CD8-positive, alpha-beta memory T cell (primary cell): ENCODE measurements around the gene AMBRA1. TPM values are rescaled to one million over a fixed set of nuclear protein-coding genes. Genes with fewer than 3 reads are reported as not detected.

Experiments
- CTCF ChIA-PET: fragments of 350-600 bp; sonication (Branson Sonifier 250); formaldehyde crosslinking; loops from one replicate; lab custom pipeline; 2021; ENCODE audit warnings: antibody characterized with exemption; lab: Charles Lee
- POLR2A ChIA-PET: fragments of 350-600 bp; sonication (Branson Sonifier 250); formaldehyde crosslinking; loops from one replicate; lab custom pipeline; 2021; ENCODE audit warnings: antibody characterized with exemption; lab: Charles Lee
- DNase-seq, 5 donors: peaks; one replicate each; pipeline versions ENCODE4 v3.0.0 to v3.0.0-alpha.2; 2020 to 2022; ENCODE audit warnings: mixed read lengths in 1 of 5
- H3K27ac ChIP-seq: one replicate; pipeline ENCODE4 v1.7.0; 2013; ENCODE audit warnings: low read depth, mild to moderate bottlenecking, low read length, moderate library complexity
- H3K27me3 ChIP-seq: 2 replicates; pipeline ENCODE4 v1.7.0; 2013; ENCODE audit warnings: low read length, mild to moderate bottlenecking; ENCODE audit not compliant: insufficient read depth, poor library complexity, severe bottlenecking
- H3K36me3 ChIP-seq: 2 replicates; pipeline ENCODE4 v1.7.0; 2013; ENCODE audit warnings: mild to moderate bottlenecking, low read length, moderate library complexity; ENCODE audit not compliant: insufficient read depth
- H3K4me1 ChIP-seq: 2 replicates; pipeline ENCODE4 v1.7.0; 2013; ENCODE audit warnings: mild to moderate bottlenecking, low read length, moderate library complexity; ENCODE audit not compliant: insufficient read depth
- H3K4me3 ChIP-seq: 2 replicates; pipeline ENCODE4 v1.7.0; 2013; ENCODE audit warnings: mild to moderate bottlenecking, low read length
- H3K9me3 ChIP-seq: 2 replicates; pipeline ENCODE4 v1.7.0; 2013; ENCODE audit warnings: mild to moderate bottlenecking, low read length
- H3K27ac Mint-ChIP-seq, 8 donors: one replicate each; pipeline ENCODE4 v1.8.0; 2020 to 2021; ENCODE audit warnings: mixed read lengths in 8 of 8, mild to moderate bottlenecking in 6 of 8, inconsistent platforms in 3 of 8, moderate library complexity in 3 of 8
- H3K27me3 Mint-ChIP-seq, 2 donors: one replicate each; pipeline ENCODE4 v1.8.0; 2020 to 2021; ENCODE audit warnings: mixed read lengths in 2 of 2, mild to moderate bottlenecking in 1 of 2, moderate library complexity in 1 of 2
- H3K36me3 Mint-ChIP-seq, 3 donors: one replicate each; pipeline ENCODE4 v1.8.0; 2020 to 2021; ENCODE audit warnings: mixed read lengths in 3 of 3, inconsistent platforms in 1 of 3, mild to moderate bottlenecking in 1 of 3
- H3K4me1 Mint-ChIP-seq, 3 donors: one replicate each; pipeline ENCODE4 v1.8.0; 2020 to 2021; ENCODE audit warnings: mixed read lengths in 3 of 3, inconsistent platforms in 1 of 3, mild to moderate bottlenecking in 1 of 3
- H3K4me3 Mint-ChIP-seq, 7 donors: one replicate each; pipeline ENCODE4 v1.8.0; 2020 to 2021; ENCODE audit warnings: mixed read lengths in 7 of 7, mild to moderate bottlenecking in 6 of 7, moderate library complexity in 4 of 7, inconsistent platforms in 2 of 7
- H3K9me3 Mint-ChIP-seq, 5 donors: one replicate each; pipeline ENCODE4 v1.8.0; 2020 to 2022; ENCODE audit warnings: mixed read lengths in 5 of 5, mild to moderate bottlenecking in 3 of 5, moderate library complexity in 2 of 5, inconsistent platforms in 1 of 5
- polyA plus RNA-seq: library from polyadenylated mRNA; unstranded; fragments of 300-500 nt; fragmentation: Illumina TruSeq; gene quantifications from one replicate; pipeline ENCODE4 v1.2.3, GENCODE V29; 2021
- total RNA-seq, 2 experiments: library from RNA; stranded (reverse); gene quantifications; one replicate each; pipeline ENCODE4 v1.2.3, GENCODE V29; 2021

Gene AMBRA1
- total and polyA plus RNA-seq, 3 experiments from 2014 or later, result 13.6 to 33.3 (median 31.3) TPM

DNA sequence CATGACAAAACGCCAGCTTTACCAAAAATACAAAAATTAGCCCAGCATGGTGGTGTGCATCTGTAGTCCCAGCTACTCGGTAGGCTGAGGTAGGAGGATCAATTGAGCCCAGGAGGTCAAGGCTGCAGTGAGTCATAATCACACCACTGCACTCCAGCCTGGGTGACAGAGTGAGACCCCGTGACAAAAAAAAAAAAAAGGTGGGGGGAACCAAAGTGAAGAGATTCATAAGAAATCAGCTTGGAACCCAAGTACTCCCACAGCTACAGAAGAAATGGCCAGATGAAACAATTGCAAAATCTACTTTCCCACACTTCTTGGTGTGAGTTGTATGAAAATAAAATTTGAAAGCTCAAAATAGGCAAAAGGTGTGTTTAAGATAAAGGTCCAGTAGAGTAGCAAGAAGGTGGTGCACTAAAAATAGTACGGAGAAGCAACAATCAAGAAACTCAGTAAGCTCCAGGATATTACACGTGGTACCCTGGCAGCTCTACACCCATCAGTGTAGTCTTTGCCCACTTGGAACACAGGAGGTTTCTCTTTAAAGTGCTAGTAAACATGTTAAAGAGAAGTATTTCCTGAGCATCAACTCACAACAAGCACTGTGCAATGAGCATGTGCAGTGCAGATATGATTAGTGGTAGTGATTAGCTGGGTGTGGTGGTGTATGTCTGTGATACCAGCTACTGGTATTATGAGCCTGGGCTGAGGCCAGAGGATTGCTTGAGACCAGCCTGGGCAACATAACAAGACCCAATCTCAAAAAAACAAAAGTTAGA lies 17.9 kb upstream of the AMBRA1 start:
- POLR2A ChIA-PET, result interaction anchor here (0.6 to 0.7 kb wide), 2 partner anchors 109 to 789 kb away, joined by 3 to 6 read pairs; no protein-coding TSS in a partner anchor
- Mint-ChIP-seq H3K27me3 (peaks cover 0 to 3% of the 10 kb centered on the region in 2 donors), H3K36me3 (peaks cover 0 to 4% (median 3%) of the 10 kb centered on the region in 3 donors), H3K4me3 (peak overlapping the region in 1 of 7 donors; percentile 24), H3K27ac (peak overlapping the region in 2 of 8 donors; percentile 54 to 62), H3K4me1 (peaks cover 14 to 29% (median 23%) of the 10 kb centered on the region in 3 donors), H3K9me3 (no peaks in the 10 kb centered on the region)
- Histone ChIP-seq H3K27me3 (no peaks in the 10 kb centered on the region), H3K9me3 (no peaks in the 10 kb centered on the region), H3K4me1 (peaks cover 11% of the 10 kb centered on the region), H3K27ac (no peak overlapping the region), H3K4me3 (no peak overlapping the region), H3K36me3 (no peaks in the 10 kb centered on the region)
- no peak for DNase-seq
- CTCF ChIA-PET, result interaction anchor here (0.9 to 2.0 kb wide), 2 partner anchors 12 to 18 kb away, joined by 3 to 13 read pairs; partner anchors contain the start of gene AMBRA1

DNA sequence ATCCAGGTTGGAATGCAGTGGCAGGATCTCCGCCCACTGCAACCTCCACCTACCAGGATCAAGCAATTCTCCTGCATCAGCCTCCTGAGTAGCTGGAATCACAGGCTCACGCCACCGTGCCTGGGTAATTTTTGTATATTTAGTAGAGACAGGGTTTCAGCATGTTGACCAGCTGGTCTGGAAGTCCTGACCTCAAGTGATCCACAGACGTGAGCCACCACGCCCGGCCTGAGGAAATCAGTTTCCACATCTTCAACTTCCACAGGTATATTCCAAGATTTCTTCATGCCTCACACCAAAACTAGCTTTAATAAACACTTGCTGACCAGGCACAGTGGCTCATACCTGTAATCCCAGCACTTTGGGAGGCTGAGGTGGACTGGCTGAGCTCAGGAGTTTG lies 15.6 kb upstream of the AMBRA1 start:
- Mint-ChIP-seq H3K4me1 (peaks cover 5 to 13% (median 12%) of the 10 kb centered on the region in 3 donors), H3K4me3 (no peak overlapping the region), H3K27me3 (no peaks in the 10 kb centered on the region), H3K36me3 (peaks cover 0 to 3% (median 1%) of the 10 kb centered on the region in 3 donors), H3K27ac (no peak overlapping the region), H3K9me3 (no peaks in the 10 kb centered on the region)
- Histone ChIP-seq H3K9me3 (no peaks in the 10 kb centered on the region), H3K27me3 (no peaks in the 10 kb centered on the region), H3K36me3 (no peaks in the 10 kb centered on the region), H3K4me1 (peaks cover 6% of the 10 kb centered on the region), H3K4me3 (no peak overlapping the region), H3K27ac (no peak overlapping the region)
- ChIA-PET POLR2A (no interaction called here), CTCF (interaction anchor here (1.3 kb wide), 1 partner anchor 8 kb away, joined by 4 read pairs; the partner anchor contains the start of gene ATG13)
- no peak for DNase-seq

DNA sequence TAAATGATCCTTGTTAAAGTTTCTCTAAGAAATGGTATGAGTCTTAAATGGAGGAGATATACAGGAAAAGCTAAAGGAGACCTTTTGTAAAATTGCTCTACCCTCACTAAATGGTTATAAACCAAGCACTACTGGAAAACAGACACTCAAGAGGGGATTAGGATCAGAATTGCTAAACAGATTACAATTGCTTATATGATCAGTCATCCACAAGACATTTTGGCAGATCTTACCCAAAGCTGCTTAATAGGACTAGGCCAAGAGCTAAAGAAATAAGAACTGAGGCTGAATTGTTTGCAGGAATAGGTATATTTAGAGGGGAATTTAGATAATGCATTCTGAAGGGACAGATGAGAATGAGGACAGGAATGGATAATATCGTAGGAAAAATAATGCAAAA lies 13.7 kb upstream of the AMBRA1 start:
- H3K9me3 ChIP-seq, result no peaks in the 10 kb centered on the region
- no peaks in the 10 kb centered on the region for H3K4me1 ChIP-seq
- H3K27me3 ChIP-seq, result no peaks in the 10 kb centered on the region
- Mint-ChIP-seq H3K4me1 (peaks cover 5 to 12% (median 11%) of the 10 kb centered on the region in 3 donors), H3K36me3 (peaks cover 0 to 12% (median 3%) of the 10 kb centered on the region in 3 donors), H3K27ac (peak overlapping the region in 1 of 8 donors; percentile 33), H3K9me3 (no peaks in the 10 kb centered on the region), H3K27me3 (no peaks in the 10 kb centered on the region), H3K4me3 (no peak overlapping the region)
- no peak overlapping the region for H3K4me3 ChIP-seq
- DNase-seq, result no peak
- POLR2A ChIA-PET, result interaction anchor here (0.6 kb wide), 1 partner anchor 1007 kb away, joined by 5 read pairs; no protein-coding TSS in a partner anchor
- no peaks in the 10 kb centered on the region for H3K36me3 ChIP-seq
- CTCF ChIA-PET, result no interaction called here
- no peak overlapping the region for H3K27ac ChIP-seq

DNA sequence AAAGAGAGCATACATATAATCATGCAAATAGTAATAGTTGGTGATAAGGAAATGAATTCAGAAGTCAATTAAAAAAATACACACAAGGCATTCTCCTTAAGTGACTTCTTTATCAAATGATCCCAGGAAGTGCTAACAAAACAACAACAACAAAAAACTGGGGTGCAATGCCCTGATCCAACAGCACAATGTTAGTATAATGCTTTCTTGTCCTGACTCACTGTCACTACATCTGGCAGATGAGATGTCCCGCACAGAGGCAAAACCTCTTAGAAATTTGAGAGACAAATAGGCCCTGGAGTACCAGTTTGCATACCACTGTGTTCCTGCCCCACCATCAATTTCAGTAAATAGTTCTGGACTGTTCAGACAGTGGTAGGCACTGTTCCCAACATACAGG lies 11.0 kb upstream of the AMBRA1 start:
- CTCF ChIA-PET, result no interaction called here
- Mint-ChIP-seq H3K27me3 (no peaks in the 10 kb centered on the region), H3K4me1 (peaks cover 3 to 5% (median 5%) of the 10 kb centered on the region in 3 donors), H3K36me3 (peaks cover 0 to 14% (median 3%) of the 10 kb centered on the region in 3 donors), H3K27ac (no peak overlapping the region), H3K4me3 (no peak overlapping the region), H3K9me3 (no peaks in the 10 kb centered on the region)
- Histone ChIP-seq H3K27me3 (no peaks in the 10 kb centered on the region), H3K4me1 (no peaks in the 10 kb centered on the region), H3K9me3 (no peaks in the 10 kb centered on the region), H3K4me3 (no peak overlapping the region), H3K27ac (no peak overlapping the region), H3K36me3 (no peaks in the 10 kb centered on the region)
- DNase-seq, result no peak
- POLR2A ChIA-PET, result no interaction called here

DNA sequence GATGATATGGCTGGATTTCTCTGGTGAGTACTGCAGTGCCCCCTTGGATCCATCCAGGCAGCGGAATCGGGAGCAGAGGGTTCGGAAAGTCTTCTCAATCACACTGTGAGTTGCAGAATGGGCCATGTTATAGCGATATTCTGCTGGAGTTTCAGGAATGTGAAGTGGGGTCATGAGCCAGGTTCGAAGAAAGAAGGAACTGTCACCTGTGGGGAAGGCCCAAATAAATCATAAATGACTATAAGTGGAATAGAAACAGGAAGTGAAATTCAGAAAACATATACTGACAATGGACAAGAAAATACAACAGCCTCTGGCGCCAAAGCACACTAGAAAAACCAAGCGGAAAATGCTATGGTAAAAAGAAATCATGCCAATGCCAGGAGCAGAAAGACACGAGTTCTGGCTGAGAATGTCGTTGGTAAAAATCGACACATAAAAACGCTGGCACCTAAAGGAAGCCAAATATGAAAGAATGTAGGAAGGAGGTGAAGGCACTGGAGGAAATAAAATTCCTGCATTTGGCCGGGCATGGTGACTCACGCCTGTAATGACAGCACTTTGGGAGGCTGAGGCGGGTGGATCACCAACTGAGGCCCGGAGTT lies 10.0 kb upstream of the AMBRA1 start:
- Mint-ChIP-seq H3K4me3 (no peak overlapping the region), H3K4me1 (peaks cover 3 to 5% (median 5%) of the 10 kb centered on the region in 3 donors), H3K36me3 (peaks cover 0 to 14% (median 3%) of the 10 kb centered on the region in 3 donors), H3K27ac (no peak overlapping the region), H3K9me3 (no peaks in the 10 kb centered on the region), H3K27me3 (no peaks in the 10 kb centered on the region)
- Histone ChIP-seq H3K36me3 (no peaks in the 10 kb centered on the region), H3K27me3 (no peaks in the 10 kb centered on the region), H3K27ac (no peak overlapping the region), H3K4me1 (no peaks in the 10 kb centered on the region), H3K9me3 (no peaks in the 10 kb centered on the region), H3K4me3 (no peak overlapping the region)
- CTCF ChIA-PET, result no interaction called here
- POLR2A ChIA-PET, result no interaction called here
- DNase-seq, result no peak

DNA sequence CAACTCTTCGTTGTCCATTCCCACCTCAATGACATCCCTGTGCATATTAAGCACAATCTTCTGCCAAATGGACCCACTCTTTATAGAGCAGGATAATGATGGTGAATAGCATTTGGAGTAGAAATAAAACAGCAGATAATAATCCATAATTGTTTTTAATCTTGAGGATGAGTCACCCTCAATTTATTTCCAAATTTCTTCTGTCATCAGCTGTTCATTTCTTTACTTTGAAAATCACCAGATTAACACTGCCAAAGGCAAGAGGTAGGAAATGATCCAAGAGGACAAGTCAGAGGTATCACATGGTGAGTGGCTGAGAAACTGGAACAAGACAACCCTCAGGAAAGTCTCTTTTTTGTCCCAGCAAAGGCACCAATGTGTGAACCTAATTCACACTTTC lies 7.3 kb upstream of the AMBRA1 start:
- H3K27me3 Mint-ChIP-seq, result no peaks in the 10 kb centered on the region
- no peaks in the 10 kb centered on the region for H3K4me1 ChIP-seq
- no peaks in the 10 kb centered on the region for H3K27me3 ChIP-seq
- DNase-seq, result no peak
- peaks cover 0 to 14% (median 0%) of the 10 kb centered on the region in 3 donors for H3K36me3 Mint-ChIP-seq
- CTCF ChIA-PET, result no interaction called here
- no peak overlapping the region for H3K27ac ChIP-seq
- H3K9me3 ChIP-seq, result no peaks in the 10 kb centered on the region
- no peak overlapping the region for H3K4me3 ChIP-seq
- no peaks in the 10 kb centered on the region for H3K9me3 Mint-ChIP-seq
- H3K36me3 ChIP-seq, result no peaks in the 10 kb centered on the region
- peak overlapping the region in 1 of 8 donors; percentile 21 for H3K27ac Mint-ChIP-seq
- no peak overlapping the region for H3K4me3 Mint-ChIP-seq
- no peaks in the 10 kb centered on the region for H3K4me1 Mint-ChIP-seq
- POLR2A ChIA-PET, result no interaction called here

DNA sequence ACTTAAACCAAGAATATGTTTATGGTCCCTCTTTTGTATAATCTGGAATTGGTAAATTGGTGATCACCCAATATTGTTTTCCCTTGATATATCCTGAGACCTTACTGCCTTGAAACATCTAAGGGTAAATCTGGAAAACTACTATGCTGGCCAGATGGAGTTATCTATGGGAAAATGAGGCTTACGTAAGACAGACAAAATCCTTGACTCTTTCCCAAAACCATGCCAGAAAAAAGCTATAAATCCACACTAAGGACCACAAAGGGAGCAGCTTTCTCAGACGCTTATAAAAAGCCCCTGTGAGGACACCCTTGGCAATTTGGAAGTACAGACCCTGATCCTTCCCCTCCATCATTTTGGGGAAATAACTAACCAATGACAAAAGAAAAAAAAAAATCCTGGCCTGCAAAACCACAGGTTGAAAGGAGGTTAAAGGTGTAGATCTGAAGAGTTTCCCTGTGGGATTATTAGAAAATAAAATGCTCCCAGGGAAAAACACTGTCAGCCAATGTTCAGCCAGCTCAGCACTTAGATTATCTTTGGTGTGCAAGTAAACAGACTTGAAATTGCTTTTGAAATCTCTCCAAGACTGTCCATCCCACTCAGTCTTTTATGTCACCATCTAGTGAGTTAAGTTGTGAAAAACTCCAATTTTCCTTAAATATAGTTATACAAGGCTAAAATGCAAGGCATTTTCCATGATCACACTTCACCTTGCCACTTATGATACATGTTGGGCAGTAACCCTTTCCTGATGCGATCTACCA lies 6.6 kb upstream of the AMBRA1 start:
- no peaks in the 10 kb centered on the region for H3K4me1 ChIP-seq
- Mint-ChIP-seq H3K27me3 (no peaks in the 10 kb centered on the region), H3K4me1 (no peaks in the 10 kb centered on the region), H3K36me3 (peaks cover 0 to 14% (median 0%) of the 10 kb centered on the region in 3 donors), H3K9me3 (no peaks in the 10 kb centered on the region), H3K27ac (no peak overlapping the region), H3K4me3 (no peak overlapping the region)
- CTCF ChIA-PET, result no interaction called here
- H3K4me3 ChIP-seq, result no peak overlapping the region
- no peak for DNase-seq
- no peaks in the 10 kb centered on the region for H3K9me3 ChIP-seq
- H3K27me3 ChIP-seq, result no peaks in the 10 kb centered on the region
- POLR2A ChIA-PET, result no interaction called here
- no peak overlapping the region for H3K27ac ChIP-seq
- no peaks in the 10 kb centered on the region for H3K36me3 ChIP-seq
